ENCODE measurements around the gene ADGRD1. TPM values are rescaled to one million over a fixed set of nuclear protein-coding genes. Genes with fewer than 3 reads are reported as not detected.

ADGRD1 gene
- total RNA-seq, 1 donor from 2014 or later = 0.47 TPM

GRCh38 chr12:131133994-131134393 is 180.3 kb downstream of the ADGRD1 start:
- POLR2A ChIA-PET = interaction anchor here (1.6 kb wide), 1 partner anchor 29 kb away, joined by 3 read pairs; no protein-coding TSS in a partner anchor
- no peak for DNase-seq
- intact Hi-C loops (cut with micrococcal nuclease) = loop anchor here (2.0 to 10.0 kb wide), 2 partner anchors 315 to 691 kb away; partner anchors contain the start of gene MMP17
- TF ChIP-seq CTCF (IDR thresholded peaks at IDR 0.05) = no peak
- Mint-ChIP-seq H3K36me3 (ENCODE audit: low read depth) (no peaks in the 10 kb centered on the region), H3K27me3 (peaks cover 2% of the 10 kb centered on the region), H3K4me3 (no peak overlapping the region), H3K27ac (no peak overlapping the region), H3K4me1 (no peaks in the 10 kb centered on the region), H3K9me3 (no peaks in the 10 kb centered on the region)
- CTCF ChIA-PET = interaction anchor here (1.0 to 4.2 kb wide), 4 partner anchors 29 to 264 kb away, joined by 4 to 83 read pairs (median 26); no protein-coding TSS in a partner anchor
- ATAC-seq (ENCODE audit: low read depth) = no peak

- POLR2A ChIA-PET = no interaction called here
- no peaks in the 10 kb centered on the region for H3K9me3 Mint-ChIP-seq
- CTCF ChIA-PET = interaction anchor here (1.0 to 4.2 kb wide), 3 partner anchors 30 to 218 kb away, joined by 3 to 43 read pairs (median 4); no protein-coding TSS in a partner anchor
These were observed 181.0 kb downstream of the ADGRD1 start for GRCh38 chr12:131134523-131135310.

GRCh38 chr12:131135311-131135785 is 181.6 kb downstream of the ADGRD1 start:
- intact Hi-C loops (cut with micrococcal nuclease) = loop anchor here (10.0 kb wide), 1 partner anchor 689 kb away; the partner anchor contains the start of gene MMP17

More at GRCh38 chr12:131134523-131135310, 181.0 kb downstream of the ADGRD1 start:
- Mint-ChIP-seq H3K4me1 (no peaks in the 10 kb centered on the region), H3K27ac (no peak overlapping the region), H3K27me3 (peaks cover 2% of the 10 kb centered on the region), H3K36me3 (ENCODE audit: low read depth) (no peaks in the 10 kb centered on the region), H3K4me3 (no peak overlapping the region)
- no peak for TF ChIP-seq CTCF (IDR thresholded peaks at IDR 0.05)
- intact Hi-C loops (cut with micrococcal nuclease) = loop anchor here (10.0 kb wide), 1 partner anchor 690 kb away; the partner anchor contains the start of gene MMP17
- DNase-seq (no peak), ATAC-seq (ENCODE audit: low read depth) (no peak)

GRCh38 chr12:131135786-131136538 is 182.3 kb downstream of the ADGRD1 start:
- no peak for TF ChIP-seq CTCF (IDR thresholded peaks at IDR 0.05)
- H3K4me1 Mint-ChIP-seq = no peaks in the 10 kb centered on the region
- ChIA-PET POLR2A (no interaction called here), CTCF (no interaction called here)
- no peaks in the 10 kb centered on the region for H3K36me3 Mint-ChIP-seq (ENCODE audit: low read depth)
- intact Hi-C loops (cut with micrococcal nuclease) = loop anchor here (10.0 kb wide), 1 partner anchor 689 kb away; the partner anchor contains the start of gene MMP17
- DNase-seq (no peak), ATAC-seq (ENCODE audit: low read depth) (no peak)
- no peak overlapping the region for H3K27ac Mint-ChIP-seq
- H3K4me3 Mint-ChIP-seq = no peak overlapping the region
- H3K9me3 Mint-ChIP-seq = no peaks in the 10 kb centered on the region
- H3K27me3 Mint-ChIP-seq = peaks cover 2% of the 10 kb centered on the region

More at GRCh38 chr12:131135311-131135785, 181.6 kb downstream of the ADGRD1 start:
- ChIA-PET CTCF (interaction anchor here (1.1 kb wide), 1 partner anchor 130 kb away, joined by 3 read pairs; no protein-coding TSS in a partner anchor), POLR2A (no interaction called here)
- H3K27me3 Mint-ChIP-seq = peaks cover 2% of the 10 kb centered on the region
- H3K27ac Mint-ChIP-seq = no peak overlapping the region
- no peak overlapping the region for H3K4me3 Mint-ChIP-seq
- ATAC-seq (ENCODE audit: low read depth) = no peak
- no peaks in the 10 kb centered on the region for H3K36me3 Mint-ChIP-seq (ENCODE audit: low read depth)
- DNase-seq = no peak
- no peaks in the 10 kb centered on the region for H3K4me1 Mint-ChIP-seq
- TF ChIP-seq CTCF (IDR thresholded peaks at IDR 0.05) = no peak
- H3K9me3 Mint-ChIP-seq = no peaks in the 10 kb centered on the region

Data from activated B cell treated with CpG ODN at 0.5 μM for 24 hours (primary cell).